Activated T-cell treated with anti-CD3 and anti-CD28 coated beads for 24 hours (primary cell): Measurements from ENCODE around the gene RESF1.

Experiments used
- DNase-seq: peaks from one replicate; pipeline ENCODE4 v3.0.0-alpha.2; 2020; ENCODE audit warnings: low read depth

The RESF1 gene

DNA sequence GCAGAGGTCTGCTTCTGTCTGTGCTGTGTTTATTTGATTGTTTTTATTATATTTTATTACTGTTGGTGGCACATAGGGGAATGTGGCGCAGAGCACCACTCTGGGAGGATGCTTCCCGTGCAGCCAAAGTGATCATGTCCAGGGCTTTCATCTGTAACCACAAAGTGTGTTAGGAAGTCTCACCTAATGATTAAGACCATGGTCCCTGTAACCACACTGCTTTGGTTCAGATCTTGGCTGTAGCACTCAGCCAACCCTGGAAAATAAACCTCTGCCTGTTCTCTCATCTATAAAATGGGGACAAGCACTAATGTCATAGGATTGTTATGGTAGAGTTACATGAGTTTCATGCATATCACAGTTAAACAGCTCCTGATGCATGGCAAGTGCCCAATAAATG is 1.9 kb downstream of the RESF1 start:
- DNase-seq, result no peak

DNA sequence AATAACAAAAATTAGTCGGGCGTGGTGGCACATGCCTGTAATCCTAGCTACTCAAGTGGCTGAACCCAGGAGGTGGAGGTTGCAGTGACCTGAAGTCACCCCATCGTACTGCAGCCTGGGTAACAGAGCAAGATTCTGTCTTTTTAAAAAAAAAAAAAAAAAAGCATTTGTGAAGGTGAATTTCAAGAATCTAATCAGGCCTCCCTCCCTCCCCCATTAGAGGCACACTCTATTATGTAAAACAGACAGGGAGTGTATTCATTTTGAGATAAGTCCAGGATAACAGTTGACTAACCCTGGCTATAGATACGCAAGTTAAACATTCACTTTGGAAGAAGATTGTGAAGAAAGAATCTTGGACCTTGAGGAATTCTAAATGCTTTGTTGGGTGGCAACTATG is 2.9 kb downstream of the RESF1 start:
- no peak for DNase-seq

DNA sequence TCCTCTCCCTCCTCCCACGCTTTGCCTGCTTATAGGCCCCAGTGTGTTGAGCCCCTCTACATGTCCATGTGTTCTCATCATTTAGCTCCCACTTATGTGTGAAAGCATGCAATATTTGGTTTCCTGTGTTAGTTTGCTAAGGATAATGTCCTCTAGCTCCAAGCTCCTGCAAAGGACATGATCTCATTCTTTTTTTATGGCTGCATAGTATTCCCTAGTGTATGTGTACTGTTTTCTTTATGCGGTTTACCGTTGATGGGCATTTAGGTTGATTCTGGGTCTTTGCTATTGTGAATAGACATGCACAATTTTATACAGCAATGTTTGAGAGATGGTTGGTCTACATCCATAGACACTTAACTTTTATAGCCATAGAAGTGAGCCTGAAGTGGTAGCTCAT is 5.1 kb downstream of the RESF1 start:
- DNase-seq, result no peak

DNA sequence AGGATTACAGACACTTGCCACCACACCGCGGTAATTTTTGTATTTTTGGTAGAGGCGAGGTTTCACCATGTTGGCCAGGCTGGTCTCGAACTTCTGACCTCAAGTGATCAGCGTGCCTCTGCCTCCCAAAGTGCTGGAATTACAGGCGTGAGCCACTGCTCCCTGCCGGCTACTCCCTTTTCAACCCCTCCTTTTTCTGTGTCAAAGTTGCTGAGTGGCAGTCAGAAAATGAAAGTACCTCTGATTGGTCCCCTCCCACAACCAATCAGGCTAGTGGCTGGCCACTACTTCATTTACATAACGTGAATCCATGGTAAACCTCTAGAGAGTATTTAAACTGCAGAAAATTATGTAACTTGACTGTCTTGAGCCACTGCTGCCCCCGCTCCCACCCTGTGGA is 5.9 kb downstream of the RESF1 start:
- no peak for DNase-seq

DNA sequence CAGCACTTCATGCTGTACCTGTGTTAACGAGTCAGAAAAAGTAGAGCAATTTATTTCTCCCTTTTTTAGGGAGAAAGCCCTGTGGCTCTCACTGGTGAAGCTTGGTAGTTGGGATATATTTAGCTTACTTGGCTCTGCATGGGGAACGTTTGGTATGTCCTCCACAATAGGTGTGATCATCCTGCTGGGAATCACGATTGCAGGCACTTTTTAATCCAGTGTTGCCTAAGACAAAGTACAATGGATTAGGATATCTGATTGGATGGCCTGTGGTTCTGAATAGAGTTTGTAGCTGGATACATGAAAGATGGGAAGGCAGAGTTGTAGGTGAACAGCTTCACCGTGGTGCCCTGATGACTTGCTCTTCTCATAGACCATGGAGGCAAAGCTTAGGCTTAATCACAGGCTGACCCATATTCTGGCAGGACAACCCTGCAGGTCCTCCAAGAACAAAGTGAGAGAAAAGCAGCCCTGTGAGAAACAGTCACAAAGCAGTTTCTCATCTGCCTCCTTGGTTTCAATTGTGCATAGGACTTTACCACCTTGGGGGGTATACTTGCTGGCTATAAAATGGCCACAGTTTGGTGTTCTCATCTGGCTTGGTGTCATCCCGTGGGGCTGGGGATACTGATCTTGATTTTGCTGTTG is 7.5 kb downstream of the RESF1 start:
- no peak for DNase-seq

DNA sequence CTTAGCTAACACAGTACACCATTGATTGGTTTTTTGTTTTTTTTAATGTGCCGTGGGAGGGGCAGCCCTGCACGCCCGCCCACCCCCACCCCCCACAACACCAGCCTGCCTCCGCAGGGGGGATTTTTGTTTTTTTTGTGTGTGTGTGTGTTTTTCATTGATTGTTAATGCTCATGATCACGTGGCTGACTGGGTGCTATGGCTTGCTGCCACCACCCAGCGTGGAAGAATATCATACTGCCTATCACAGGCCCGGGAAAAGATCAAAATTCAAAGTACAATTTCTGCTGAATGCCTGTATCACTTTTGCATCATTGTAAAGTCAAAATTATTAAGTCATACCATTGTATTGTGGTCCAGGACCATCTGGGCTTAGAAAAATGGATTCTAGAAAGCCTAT is 8.3 kb downstream of the RESF1 start:
- no peak for DNase-seq

DNA sequence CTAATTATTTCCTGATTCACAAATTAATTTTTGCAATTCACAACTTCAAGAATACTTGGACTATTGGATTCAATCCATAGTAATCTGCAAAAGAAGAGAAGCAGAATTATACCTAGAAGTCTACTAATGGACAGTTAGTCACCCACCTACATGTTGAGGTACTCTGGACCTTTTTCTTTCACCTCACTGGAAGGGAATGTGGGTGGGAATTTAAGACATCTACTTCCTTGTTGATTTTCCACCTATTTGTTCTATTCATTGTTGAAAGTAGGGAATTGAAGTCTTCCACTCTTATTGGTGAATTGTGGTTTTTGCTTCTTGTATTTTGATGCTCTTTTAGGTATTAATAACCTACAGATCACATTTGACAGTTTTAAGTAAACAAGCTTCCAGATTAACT is 11.0 kb downstream of the RESF1 start:
- no peak for DNase-seq

DNA sequence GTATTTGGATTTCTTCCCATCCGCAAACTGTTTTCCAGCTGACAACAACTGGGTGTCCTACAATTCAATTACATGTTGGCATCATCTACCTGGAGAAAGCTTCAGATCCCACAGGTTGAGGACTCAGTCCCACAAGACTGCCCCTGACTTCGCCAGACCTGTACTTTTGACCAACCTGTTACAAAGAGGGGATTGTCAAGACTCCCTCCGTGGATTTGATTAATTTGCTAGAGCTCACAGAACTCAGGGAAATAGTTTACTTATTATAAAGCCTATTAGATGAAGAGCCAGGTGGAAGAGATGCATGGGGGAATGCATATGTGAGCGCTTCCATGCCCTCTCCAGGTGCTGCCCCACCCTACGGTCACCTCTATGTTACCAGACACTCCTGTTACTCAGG is 14.6 kb downstream of the RESF1 start:
- DNase-seq, result no peak

DNA sequence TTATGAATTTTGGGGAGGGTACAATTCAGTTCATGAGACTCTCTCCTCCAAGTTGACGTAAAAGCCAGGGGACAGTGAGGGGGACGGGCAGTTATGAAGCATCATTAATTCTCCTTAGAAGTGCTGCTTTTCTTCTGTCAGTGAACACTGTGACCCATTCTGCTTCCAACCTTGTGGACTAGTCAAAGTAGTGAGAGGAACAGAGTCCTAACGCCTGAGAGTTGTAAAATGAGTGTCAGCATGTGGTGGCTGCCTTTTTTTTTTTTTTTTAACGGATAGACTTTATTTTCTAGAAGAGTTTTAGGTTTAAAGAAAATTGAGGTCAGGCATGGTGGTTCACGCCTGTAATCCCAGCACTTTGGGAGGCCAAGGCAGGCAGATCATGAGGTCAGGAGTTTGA is 15.5 kb downstream of the RESF1 start:
- no peak for DNase-seq

DNA sequence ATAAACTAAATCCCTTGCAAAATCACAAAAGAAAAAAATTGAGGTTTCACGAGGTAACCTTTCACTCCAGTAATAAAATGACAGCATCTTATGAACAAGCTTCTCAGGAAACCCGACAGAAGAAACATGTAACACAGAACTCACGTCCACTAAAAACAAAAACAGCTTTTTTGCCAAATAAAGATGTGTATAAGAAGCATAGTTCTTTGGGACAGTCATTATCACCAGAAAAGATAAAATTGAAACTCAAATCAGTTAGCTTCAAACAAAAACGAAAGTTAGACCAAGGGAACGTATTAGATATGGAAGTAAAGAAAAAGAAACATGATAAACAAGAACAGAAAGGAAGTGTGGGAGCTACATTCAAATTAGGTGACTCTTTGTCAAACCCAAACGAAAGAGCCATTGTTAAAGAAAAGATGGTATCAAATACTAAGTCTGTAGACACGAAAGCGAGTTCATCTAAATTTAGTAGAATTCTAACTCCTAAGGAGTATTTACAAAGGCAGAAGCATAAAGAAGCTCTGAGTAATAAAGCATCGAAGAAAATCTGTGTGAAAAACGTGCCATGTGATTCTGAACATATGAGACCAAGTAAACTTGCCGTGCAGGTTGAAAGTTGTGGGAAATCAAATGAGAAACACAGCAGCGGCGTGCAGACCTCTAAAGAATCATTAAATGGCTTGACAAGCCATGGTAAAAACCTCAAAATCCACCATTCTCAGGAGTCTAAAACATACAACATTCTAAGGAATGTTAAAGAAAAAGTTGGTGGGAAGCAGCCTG is 25.8 kb downstream of the RESF1 start:
- no peak for DNase-seq

DNA sequence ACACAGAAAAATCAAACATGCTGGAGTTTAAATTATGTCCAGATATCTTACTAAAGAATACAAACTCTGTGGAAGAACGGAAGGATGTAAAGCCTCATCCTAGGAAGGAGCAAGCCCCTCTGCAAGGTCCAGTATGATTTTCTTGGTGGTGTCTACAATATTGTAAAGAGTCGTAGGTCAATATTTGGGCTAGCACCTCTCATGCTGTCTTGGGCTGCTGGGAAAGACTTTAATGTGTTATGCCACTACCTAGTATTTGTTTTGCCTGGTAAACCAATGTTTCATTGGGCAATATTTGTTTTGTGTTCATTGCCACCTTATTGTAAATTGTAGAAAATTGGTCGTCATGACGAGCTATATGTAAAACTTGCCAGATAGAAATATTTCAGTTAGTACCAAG is 26.6 kb downstream of the RESF1 start:
- DNase-seq, result no peak

DNA sequence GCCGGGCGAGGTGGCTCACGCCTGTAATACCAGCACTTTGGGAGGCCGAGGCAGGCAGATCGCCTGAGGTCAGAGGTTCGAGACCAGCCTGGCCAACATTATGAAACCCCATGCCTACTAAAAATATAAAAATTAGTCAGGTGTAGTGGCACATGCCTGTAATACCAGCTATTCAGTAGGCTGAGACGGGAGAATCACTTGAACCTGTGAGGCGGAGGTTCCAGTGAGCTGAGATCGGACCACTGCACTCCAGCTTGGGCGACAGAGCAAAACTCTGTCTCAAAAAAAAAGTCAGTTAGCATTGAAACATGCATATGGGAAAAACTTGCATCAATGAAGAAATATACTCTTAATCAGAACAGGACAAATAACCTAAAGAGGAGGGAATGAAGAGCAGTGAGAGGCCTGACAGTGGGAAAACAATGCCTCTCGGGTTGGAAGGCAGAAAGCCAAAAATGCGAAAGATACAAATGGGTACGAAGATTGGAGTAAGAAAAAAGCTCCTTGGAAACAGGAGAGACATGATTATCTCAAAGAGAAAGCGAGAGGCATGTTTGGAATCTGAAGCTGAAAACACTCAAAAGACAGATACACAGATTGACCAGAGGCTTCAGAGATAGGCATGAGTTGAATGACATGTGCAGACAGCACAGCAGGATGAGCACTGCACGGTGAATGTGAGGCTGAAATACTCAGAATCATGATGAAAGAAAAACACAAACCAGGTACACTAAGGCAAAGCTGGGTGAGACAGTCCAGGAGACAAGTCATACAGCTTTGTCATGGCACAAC is 30.6 kb downstream of the RESF1 start:
- no peak for DNase-seq

DNA sequence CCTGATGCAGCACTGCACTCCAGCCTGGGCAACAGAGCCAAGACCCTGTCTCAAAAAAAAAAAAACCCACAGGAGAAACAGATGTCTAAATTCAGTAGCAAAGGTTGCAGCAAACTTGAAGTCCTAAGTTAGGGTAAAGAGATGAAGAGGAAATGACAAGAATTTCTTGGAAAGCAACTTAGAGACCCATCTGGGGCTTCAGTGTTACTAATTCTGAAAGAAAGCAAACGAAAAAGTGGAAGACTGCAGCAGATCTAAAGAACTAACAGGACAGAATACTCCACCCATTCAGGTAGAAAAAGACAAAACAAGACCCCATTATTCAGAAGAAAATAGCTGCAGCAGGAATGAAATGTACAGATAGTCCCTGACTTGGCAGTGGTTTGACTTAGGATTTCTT is 31.9 kb downstream of the RESF1 start:
- DNase-seq, result no peak

DNA sequence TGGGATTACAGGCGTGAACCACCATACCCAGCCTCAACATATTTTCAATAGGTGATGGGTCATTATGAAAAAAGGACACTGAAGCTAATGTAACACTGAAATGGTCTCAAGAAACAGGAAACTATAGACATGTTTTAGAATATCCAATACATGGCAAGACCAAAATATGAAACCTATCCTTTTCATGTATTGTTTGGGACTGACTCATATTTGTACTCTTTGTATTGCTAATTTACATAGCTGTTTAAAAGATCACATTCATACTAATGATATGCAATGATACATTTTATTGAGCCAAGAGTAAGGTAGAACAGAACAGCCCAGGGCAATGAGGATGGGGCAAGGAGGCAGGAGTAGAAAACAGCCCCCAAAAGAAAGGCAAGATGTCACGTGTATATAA is 32.6 kb downstream of the RESF1 start:
- DNase-seq, result no peak

DNA sequence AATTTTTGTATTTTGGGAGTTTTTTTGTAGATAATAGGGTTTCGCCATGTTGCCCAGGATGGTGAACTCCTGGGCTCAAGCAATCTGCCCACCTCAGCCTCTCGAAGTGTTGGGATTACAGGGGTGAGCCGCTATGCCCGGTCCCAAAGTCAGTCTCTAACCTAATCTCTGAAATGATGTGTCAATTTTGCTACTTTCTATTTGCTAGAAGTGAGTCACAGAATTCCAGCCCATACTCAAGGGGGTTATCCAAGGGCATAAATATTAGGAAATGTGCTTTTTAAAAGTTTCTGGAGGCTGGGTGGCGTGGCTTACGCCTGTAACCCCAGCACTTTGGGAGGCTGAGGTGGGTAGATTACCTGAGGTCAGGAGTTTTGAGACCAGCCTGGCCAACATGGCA is 40.5 kb downstream of the RESF1 start:
- DNase-seq, result no peak

DNA sequence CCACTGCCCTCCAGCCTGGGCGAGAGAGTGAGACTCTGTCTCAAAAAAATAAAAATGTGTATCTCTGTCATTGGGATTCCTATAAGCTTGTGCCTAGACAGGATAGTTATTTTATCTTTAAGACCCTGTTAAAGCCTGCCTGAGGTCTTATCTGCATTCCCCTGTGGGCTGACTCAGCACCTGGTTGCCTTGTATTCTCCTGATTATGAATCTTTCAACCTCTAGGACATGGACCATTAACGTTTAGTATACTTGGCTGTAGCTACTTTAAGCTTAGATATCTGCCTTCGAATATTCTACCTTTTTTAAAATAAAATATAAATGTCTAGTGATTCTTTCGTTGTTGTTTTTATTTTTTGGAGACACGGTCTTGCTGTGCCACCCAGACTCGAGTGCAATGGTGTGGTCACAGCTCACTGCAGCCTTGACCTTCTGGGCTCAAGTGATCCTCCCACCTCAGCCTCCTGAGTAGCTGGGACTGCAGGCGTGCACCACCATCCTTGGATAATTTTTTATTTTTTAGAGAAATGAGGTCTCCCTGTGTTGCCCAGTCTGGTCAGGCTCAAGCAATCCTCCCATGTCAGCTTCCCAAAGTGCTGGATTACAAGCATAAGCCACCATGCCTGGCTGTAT is 41.3 kb downstream of the RESF1 start:
- no peak for DNase-seq

DNA sequence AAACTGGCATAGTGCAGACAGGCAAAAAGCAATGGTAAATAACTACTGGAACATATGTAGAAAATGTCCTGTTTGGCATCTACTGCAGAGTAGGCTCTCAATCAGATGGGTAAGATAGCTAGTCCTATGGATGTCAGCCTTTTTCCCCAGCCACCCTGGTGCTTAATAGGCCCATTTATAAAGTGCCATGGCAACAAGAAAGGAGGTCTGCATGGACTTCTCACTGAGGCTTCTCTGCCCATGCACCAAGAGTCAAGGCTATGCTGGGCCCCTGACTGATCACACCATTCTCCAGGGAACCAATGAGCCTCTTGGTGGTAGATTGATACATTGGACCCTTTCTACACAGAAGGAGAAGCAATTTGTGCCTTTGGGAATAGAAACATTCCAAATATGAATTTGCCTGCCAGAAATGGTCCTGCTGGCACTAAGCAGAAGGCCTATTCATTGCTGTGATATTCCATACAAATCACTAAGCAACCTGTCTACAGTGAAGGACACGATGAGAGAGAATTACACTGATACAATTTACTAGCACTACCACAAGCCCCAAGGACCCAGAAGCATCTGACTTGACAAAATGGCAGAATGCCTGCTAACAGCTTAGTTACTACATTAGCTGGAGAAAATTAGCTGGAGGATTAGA is 43.8 kb downstream of the RESF1 start:
- no peak for DNase-seq

DNA sequence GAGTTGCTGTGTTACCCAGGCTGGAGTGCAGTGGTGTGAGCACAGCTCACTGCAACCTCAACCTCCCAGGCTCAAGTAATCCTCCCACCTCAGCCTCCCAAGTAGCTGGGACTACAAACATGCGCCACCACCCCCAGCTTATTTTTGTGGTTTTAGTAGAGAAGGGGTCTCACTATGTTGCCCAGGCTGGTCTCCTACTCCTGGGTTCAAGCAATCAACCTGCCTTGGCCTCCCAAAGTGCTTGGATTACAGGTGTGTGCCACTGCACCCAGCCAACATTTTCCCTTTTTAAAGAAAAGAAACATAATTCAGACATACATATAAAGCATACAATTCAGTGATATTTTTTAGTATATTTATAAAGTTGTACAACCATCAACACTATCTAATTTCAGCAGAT is 44.4 kb downstream of the RESF1 start:
- no peak for DNase-seq

DNA sequence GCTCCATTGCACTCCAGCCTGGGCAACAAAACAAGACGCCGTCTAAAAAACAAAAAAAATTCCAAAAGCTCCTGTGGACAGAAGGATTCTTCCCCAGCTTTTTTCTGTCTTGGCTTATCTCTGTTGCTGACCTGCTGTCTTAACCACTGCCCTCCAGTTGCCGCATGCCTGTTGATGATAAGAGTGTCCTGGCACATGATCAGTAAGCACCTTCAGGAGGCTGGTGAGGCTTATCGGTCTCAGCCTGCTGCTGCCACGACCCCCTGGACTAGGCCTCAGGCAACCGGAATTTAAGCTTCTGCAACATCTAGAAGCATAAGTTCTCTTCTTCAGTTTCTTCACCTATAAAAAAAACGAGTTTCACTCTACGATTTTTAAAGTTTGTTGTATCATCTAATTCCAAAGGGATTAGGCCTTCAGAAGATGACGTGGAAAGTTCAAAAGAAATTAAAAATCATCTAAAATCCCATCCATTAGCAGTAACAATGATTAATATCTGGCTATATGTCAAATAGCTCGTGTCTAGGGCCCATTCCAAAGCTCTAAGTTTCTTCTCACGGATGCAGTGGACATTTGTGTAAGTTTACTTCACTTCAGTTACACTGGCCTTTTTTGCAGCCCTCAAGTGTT is 46.4 kb downstream of the RESF1 start:
- DNase-seq, result no peak
